GM21423 (cell line): ENCODE measurements around the gene TSEN54.

ENCODE experiments used
- ATAC-seq: cut with Tn5 transposase; IDR thresholded peaks from one replicate; pipeline ENCODE4 v1.9.1; 2021; ENCODE audit warnings: mild to moderate bottlenecking, moderate library complexity; ENCODE audit not compliant: unreplicated experiment

TSEN54 gene

DNA sequence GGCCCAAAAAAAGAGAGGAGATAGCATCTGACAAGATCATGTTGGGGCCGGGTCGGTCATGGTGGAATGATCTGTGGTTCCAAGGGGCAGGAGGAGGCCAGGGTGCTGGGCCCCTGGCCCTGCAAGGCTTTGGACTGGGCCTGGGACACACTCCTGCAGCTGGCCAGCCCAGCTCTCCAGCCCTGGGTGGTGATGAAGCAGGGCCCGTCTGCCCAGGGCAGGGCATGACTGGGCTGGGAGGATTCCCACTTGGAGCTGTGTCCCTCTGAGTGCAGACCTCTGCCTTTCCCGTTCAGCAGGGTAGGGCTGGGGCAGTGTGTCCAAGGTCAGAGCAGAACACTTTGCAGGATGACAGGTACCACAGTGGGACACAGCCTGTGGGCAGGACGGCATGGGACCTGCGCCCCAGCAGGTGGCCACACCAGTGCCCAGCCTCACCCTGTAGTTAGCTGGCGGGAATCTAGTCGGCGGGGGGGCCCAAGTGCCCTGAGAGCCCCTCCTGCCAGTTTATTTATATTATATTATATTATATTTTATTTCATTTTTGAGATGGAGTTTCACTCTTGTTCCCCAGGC is 43.7 kb downstream of the TSEN54 start:
- ATAC-seq: no peak

- ATAC-seq: no peak
These were observed 45.7 kb downstream of the TSEN54 start for GRCh38 chr17:75561927-75562603.

DNA sequence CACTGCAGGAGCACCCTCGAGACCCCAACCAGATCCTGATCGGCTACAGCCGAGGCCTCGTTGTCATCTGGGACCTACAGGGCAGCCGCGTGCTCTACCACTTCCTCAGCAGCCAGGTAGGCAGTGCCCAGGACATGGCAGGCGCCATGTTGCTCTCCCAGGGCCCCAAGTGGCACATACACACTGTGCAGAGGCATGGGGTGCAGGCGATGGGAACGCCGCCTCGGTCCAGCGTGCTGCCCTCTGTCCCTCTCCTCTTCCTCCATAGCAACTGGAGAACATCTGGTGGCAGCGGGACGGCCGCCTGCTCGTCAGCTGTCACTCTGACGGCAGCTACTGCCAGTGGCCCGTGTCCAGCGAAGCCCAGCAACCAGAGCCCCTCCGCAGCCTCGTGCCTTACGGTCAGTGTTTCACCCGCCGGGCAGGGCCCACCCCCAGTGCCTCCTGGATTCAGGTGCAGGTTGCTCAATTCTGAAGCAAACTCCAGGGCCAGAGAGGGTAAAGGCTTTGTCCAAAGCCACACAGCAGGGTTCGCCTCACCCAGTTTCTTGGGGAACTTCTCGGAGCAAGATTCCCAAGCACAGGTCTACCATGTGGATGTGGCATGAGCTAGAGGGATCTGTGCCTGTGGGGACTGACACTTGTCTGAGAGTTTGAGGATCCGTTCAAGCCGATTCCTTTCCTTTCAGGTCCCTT is 46.9 kb downstream of the TSEN54 start:
- no peak for ATAC-seq

GRCh38 chr17:75564195-75564594 is 47.9 kb downstream of the TSEN54 start:
- ATAC-seq: no peak

GRCh38 chr17:75565066-75565465 is 48.7 kb downstream of the TSEN54 start:
- ATAC-seq: no peak

DNA sequence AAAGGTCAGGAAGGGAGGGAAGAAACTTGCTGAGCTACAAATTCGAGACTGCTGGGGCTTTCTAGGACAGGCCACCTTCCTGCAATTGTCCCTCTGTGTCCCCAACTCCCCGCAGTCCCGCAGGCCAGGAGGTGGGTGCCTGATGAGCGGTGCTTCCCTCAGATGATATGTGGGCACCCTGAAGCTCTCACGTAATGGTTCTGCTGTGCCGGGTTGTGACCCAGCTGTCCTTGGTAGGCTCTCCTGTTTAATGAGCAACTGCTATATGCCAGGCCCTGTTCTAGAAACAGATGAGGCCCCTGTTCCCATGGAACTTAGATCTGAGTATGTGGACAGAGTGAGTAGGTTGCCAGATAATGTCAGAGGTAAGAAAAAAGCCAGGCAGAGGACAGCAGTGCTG is 49.3 kb downstream of the TSEN54 start:
- no peak for ATAC-seq

DNA sequence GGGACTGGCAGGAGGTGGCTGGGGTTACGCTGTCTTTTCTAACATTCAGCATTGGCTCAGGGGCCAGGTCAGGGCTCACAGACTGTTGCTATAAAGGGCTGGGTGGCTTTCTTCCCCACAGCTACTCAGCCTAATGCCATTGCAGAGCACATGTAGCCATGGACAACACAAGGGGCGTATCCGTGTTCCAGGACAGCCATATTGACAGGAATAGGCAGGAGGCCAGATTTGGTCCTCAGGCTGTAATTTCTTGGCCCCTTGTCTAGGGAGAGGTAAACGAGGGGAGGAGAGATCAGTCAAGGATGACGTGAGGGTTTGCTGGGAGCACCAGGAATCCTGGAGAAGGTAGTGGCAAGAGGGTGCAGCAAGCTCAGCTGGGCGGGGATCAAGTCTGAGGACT is 50.1 kb downstream of the TSEN54 start:
- ATAC-seq: no peak

- ATAC-seq: no peak
These were observed 50.5 kb downstream of the TSEN54 start for GRCh38 chr17:75566834-75567233.

DNA sequence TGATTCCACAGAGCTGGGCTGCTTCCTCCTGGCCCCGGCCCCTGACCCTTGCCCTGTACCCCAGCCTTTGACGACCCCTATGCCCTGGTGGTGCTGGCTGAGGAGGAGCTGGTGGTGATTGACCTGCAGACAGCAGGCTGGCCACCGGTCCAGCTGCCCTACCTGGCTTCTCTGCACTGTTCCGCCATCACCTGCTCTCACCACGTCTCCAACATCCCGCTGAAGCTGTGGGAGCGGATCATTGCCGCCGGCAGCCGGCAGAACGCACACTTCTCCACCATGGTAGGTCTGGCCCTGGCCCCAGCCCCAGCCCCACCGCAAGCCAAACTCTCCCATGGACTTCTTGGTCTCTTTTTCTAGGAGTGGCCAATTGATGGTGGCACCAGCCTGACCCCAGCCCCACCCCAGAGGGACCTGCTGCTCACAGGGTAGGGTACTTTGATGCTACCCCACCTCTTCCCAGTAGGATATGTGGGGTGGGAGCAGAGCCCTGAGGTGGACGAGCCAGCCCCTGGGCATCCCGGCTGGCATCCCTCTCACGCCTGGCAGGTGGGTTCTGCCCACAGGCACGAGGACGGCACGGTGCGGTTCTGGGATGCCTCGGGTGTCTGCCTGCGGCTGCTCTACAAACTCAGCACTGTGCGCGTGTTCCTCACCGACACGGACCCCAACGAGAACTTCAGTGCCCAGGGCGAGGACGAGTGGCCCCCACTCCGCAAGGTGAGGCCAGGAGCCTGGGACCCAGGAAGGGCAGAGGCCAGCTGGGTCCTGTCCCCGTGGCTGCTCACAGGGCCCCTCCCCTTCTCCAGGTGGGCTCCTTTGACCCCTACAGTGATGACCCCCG is 52.3 kb downstream of the TSEN54 start:
- ATAC-seq: no peak

- no peak for ATAC-seq
These were observed 53.8 kb downstream of the TSEN54 start for GRCh38 chr17:75570034-75570676.

- no peak for ATAC-seq
These were observed 54.4 kb downstream of the TSEN54 start for GRCh38 chr17:75570772-75571171.

DNA sequence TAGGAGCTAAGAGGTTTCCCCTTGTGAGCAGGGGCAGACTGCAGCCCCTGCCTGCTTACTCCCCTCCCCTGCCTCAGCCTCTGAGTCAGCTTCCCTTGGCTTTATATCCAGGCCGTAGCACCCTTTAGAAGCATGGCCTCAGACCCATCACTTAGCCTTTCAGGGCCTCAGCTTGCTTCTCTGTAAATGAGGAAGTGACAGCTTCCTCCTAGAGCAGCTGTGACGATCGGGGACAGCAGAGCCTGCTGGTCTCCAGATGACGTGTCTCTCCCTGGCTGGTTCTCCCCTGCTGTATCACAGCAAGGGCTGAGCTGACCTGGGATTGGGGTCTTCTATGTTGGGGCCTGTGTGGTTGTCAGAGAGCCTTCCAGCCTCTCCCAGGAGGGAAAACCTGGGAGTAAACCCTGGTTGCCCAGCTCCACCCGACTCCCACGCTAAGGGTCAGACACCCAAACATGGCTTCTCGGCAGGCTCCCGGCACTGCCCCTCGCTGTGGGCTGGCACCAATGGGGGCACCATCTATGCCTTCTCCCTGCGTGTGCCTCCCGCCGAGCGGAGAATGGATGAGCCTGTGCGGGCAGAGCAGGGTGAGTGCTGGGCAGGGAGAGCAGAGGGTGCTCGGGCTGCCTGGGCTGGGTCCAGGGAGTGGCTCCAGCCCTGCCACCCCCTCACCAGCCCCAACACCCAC is 55.0 kb downstream of the TSEN54 start:
- ATAC-seq: no peak

DNA sequence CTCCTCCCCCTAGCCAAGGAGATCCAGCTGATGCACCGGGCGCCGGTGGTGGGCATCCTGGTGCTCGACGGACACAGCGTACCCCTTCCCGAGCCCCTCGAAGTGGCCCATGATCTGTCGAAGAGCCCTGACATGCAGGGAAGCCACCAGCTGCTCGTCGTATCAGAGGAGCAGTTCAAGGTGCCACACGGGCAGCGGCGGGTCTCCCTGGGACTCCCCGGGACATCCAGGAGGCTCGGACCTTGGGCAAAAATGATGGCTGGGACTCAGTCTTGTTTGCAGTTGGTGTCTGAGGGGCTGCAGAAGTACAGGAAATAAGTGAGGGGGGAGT is 55.5 kb downstream of the TSEN54 start:
- no peak for ATAC-seq

GRCh38 chr17:75572713-75573539 is 56.6 kb downstream of the TSEN54 start:
- ATAC-seq: no peak

DNA sequence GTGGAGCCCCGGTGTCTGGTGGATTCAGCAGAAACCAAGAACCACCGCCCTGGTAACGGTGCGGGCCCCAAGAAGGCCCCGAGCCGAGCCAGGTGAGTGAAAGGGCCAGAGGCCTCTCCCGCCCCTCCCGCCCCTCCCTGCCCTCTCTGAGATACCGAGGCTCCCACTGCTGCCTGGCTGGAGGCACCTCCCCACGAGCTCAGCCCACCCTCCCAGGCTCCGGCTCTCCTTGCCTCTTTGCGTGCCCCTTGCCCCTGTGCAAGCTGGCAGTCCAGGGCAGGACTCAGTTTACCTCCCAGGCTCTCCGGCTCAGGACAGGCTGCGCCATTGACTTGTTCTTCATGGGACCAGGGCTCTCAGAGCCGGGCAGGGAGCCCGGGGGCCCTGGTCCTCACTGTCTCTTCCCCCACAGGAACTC is 57.2 kb downstream of the TSEN54 start:
- ATAC-seq: no peak

- no peak for ATAC-seq
These were observed 57.7 kb downstream of the TSEN54 start for GRCh38 chr17:75573994-75574393.
